Thyroid gland (tissue), 4 donors: Measurements from ENCODE around the gene LMO7.

ENCODE experiments used
- CTCF ChIP-seq, 6 experiments: fragments of 200-600 bp in 3 of 6; fragments of 450-650 bp in 3 of 6; sonication (generic) in 3 of 6; IDR thresholded peaks; one replicate each; pipeline ENCODE4 v1.5.1; 2016 to 2019; ENCODE audit warnings: antibody characterized with exemption in 6 of 6, mild to moderate bottlenecking in 2 of 6, inconsistent platforms in 1 of 6, moderate library complexity in 1 of 6
- POLR2A ChIP-seq, 2 donors: fragments of 450-650 bp; IDR thresholded peaks; one replicate each; pipeline ENCODE4 v1.6.1; 2017; ENCODE audit warnings: antibody characterized with exemption in 2 of 2, mild to moderate bottlenecking in 2 of 2, moderate library complexity in 1 of 2

- TF ChIP-seq CTCF (IDR thresholded peaks at IDR 0.05) (no peak), POLR2A (IDR thresholded peaks at IDR 0.05) (no peak)
These were observed 16.1 kb upstream of the LMO7 start for GRCh38 chr13:75620020-75620419.
